WTC11 (cell line): ENCODE results near the gene NRXN3. TPM values are rescaled to one million over a fixed set of nuclear protein-coding genes. Genes with fewer than 3 reads are reported as not detected.

ENCODE experiments used
- ATAC-seq: fragments of 200-7000 bp; cut with Tn5 transposase; 2 replicates; pipeline ENCODE4 v1.10.0; 2021; ENCODE audit warnings: mild to moderate bottlenecking, moderate library complexity
- CTCF ChIA-PET: fragments of 300-600 bp; sonication (Branson Sonifier 250); formaldehyde crosslinking; loops from one replicate; lab custom pipeline; 2021; ENCODE audit warnings: antibody characterized with exemption; lab: Charles Lee
- POLR2A ChIA-PET: fragments of 350-600 bp; sonication (Branson Sonifier 250); formaldehyde crosslinking; loops from one replicate; lab custom pipeline; 2021; ENCODE audit warnings: antibody characterized with exemption; lab: Charles Lee
- DNase-seq: peaks from one replicate; pipeline ENCODE4 v3.0.0; 2021; ENCODE audit warnings: low spot score
- H3K27ac Mint-ChIP-seq: 2 replicates; pipeline ENCODE4 v1.8.0; 2021; ENCODE audit warnings: mixed read lengths
- H3K27me3 Mint-ChIP-seq: 2 replicates; pipeline ENCODE4 v1.8.0; 2021; ENCODE audit warnings: low read depth, mild to moderate bottlenecking, moderate library complexity, mixed read lengths
- H3K36me3 Mint-ChIP-seq: 2 replicates; pipeline ENCODE4 v1.8.0; 2021; ENCODE audit warnings: mixed read lengths
- H3K4me1 Mint-ChIP-seq: 2 replicates; pipeline ENCODE4 v1.8.0; 2022; ENCODE audit warnings: mixed read lengths
- H3K4me3 Mint-ChIP-seq: 2 replicates; pipeline ENCODE4 v1.8.0; 2021; ENCODE audit warnings: mild to moderate bottlenecking, moderate library complexity, mixed read lengths
- H3K9me3 Mint-ChIP-seq: 2 replicates; pipeline ENCODE4 v1.8.0; 2021; ENCODE audit warnings: mixed read lengths
- ETV6 ChIP-seq: sonication (generic); formaldehyde crosslinking; IDR thresholded peaks from 2 replicates; pipeline ENCODE4 v1.8.1; 2022; ENCODE audit warnings: mild to moderate bottlenecking, missing genetic modification reagents
- HMGA2 ChIP-seq: fragments of 250-450 bp; sonication (Bioruptor Pico); IDR thresholded peaks from 2 replicates; pipeline ENCODE4 v1.4.0; 2021; ENCODE audit warnings: mild to moderate bottlenecking, moderate library complexity
- NFE2L1 ChIP-seq: sonication (generic); formaldehyde crosslinking; IDR thresholded peaks from 2 replicates; pipeline ENCODE4 v1.8.1; 2023; ENCODE audit warnings: missing genetic modification reagents
- PRRX2 ChIP-seq: fragments of 250-450 bp; sonication (Bioruptor Pico); IDR thresholded peaks from 2 replicates; pipeline ENCODE4 v1.8.0; 2021; ENCODE audit warnings: mild to moderate bottlenecking
- SMAD4 ChIP-seq: sonication (generic); formaldehyde crosslinking; IDR thresholded peaks from 2 replicates; pipeline ENCODE4 v1.8.0; 2022; ENCODE audit warnings: mild to moderate bottlenecking, missing genetic modification reagents
- TEAD1 ChIP-seq: sonication (generic); formaldehyde crosslinking; IDR thresholded peaks from 2 replicates; pipeline ENCODE4 v1.8.0; 2022; ENCODE audit warnings: mild to moderate bottlenecking, missing genetic modification reagents
- ZBTB21 ChIP-seq: sonication (generic); formaldehyde crosslinking; IDR thresholded peaks from 2 replicates; pipeline ENCODE4 v1.8.1; 2023; ENCODE audit warnings: mild to moderate bottlenecking, missing genetic modification reagents, borderline replicate concordance
- ZNF423 ChIP-seq: fragments of 250-450 bp; sonication (Bioruptor Pico); IDR thresholded peaks from 2 replicates; pipeline ENCODE4 v2.1.2; 2022; ENCODE audit warnings: mild to moderate bottlenecking, moderate library complexity
- total RNA-seq: library from RNA; stranded (reverse); gene quantifications from 3 replicates; pipeline ENCODE4 v1.2.3, GENCODE V29; 2021
- TF ChIP-seq, protein P1 (sequence below): sonication (generic); formaldehyde crosslinking; IDR thresholded peaks from 2 replicates; pipeline ENCODE4 v1.8.0; 2023; ENCODE audit warnings: missing genetic modification reagents, mild to moderate bottlenecking, borderline replicate concordance
- TF ChIP-seq, protein P2 (sequence below): sonication (generic); formaldehyde crosslinking; IDR thresholded peaks from 2 replicates; pipeline ENCODE4 v1.8.1; 2022; ENCODE audit warnings: low read depth, missing genetic modification reagents, borderline replicate concordance
- TF ChIP-seq, protein P3 (sequence below): fragments of 250-450 bp; sonication (Bioruptor Pico); IDR thresholded peaks from 2 replicates; pipeline ENCODE4 v1.8.0; 2021; ENCODE audit warnings: mild to moderate bottlenecking
- TF ChIP-seq, protein P4 (sequence below): sonication (generic); formaldehyde crosslinking; conservative IDR thresholded peaks from 2 replicates; pipeline ENCODE4 v1.8.1; 2023; ENCODE audit warnings: mild to moderate bottlenecking, low read depth, missing genetic modification reagents, moderate library complexity
- TF ChIP-seq, protein P5 (sequence below): sonication (generic); formaldehyde crosslinking; IDR thresholded peaks from 2 replicates; pipeline ENCODE4 v1.8.1; 2023; ENCODE audit warnings: mild to moderate bottlenecking, missing genetic modification reagents, borderline replicate concordance
- TF ChIP-seq, protein P6 (sequence below): sonication (generic); formaldehyde crosslinking; IDR thresholded peaks from 2 replicates; pipeline ENCODE4 v1.8.0; 2023; ENCODE audit warnings: mild to moderate bottlenecking, missing genetic modification reagents
- TF ChIP-seq, protein P7 (sequence below): fragments of 250-450 bp; sonication (Bioruptor Pico); conservative IDR thresholded peaks from 2 replicates; pipeline ENCODE4 v1.9.0; 2021; ENCODE audit warnings: mild to moderate bottlenecking

The NRXN3 gene
- total RNA-seq, 1 experiment from 2014 or later: 3.0 TPM

DNA sequence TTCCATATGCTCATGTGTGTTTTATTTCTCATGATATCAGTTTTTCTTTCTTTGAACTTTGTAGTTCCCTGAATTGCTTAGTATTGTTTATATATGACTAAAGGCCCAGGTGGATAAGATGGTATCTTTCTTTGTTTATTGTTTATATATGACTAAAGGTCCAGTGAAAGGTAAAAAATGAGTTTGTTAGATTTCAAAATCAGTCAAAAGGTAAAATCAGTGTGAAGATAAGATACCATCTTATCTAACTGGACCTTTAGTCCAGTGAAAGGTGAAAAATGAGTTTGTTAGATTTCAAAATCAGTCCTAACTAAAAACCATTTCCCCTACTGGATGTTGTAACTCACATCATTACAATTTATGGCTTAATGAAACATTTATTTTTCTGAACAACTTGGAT is 1150.9 kb downstream of the NRXN3 start:
- ChIA-PET CTCF (no interaction called here), POLR2A (no interaction called here)
- peaks cover 8% of the 10 kb centered on the region; the same call in 1 of the 2 replicates for H3K36me3 Mint-ChIP-seq
- ATAC-seq: no peak
- no peak for TF ChIP-seq ZBTB21 (CRISPR knock-in tag)
- TF ChIP-seq, protein P1, sequence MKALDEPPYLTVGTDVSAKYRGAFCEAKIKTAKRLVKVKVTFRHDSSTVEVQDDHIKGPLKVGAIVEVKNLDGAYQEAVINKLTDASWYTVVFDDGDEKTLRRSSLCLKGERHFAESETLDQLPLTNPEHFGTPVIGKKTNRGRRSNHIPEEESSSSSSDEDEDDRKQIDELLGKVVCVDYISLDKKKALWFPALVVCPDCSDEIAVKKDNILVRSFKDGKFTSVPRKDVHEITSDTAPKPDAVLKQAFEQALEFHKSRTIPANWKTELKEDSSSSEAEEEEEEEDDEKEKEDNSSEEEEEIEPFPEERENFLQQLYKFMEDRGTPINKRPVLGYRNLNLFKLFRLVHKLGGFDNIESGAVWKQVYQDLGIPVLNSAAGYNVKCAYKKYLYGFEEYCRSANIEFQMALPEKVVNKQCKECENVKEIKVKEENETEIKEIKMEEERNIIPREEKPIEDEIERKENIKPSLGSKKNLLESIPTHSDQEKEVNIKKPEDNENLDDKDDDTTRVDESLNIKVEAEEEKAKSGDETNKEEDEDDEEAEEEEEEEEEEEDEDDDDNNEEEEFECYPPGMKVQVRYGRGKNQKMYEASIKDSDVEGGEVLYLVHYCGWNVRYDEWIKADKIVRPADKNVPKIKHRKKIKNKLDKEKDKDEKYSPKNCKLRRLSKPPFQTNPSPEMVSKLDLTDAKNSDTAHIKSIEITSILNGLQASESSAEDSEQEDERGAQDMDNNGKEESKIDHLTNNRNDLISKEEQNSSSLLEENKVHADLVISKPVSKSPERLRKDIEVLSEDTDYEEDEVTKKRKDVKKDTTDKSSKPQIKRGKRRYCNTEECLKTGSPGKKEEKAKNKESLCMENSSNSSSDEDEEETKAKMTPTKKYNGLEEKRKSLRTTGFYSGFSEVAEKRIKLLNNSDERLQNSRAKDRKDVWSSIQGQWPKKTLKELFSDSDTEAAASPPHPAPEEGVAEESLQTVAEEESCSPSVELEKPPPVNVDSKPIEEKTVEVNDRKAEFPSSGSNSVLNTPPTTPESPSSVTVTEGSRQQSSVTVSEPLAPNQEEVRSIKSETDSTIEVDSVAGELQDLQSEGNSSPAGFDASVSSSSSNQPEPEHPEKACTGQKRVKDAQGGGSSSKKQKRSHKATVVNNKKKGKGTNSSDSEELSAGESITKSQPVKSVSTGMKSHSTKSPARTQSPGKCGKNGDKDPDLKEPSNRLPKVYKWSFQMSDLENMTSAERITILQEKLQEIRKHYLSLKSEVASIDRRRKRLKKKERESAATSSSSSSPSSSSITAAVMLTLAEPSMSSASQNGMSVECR: no peak
- TF ChIP-seq ZNF423 (CRISPR knock-in tag): no peak
- TF ChIP-seq ETV6 (CRISPR knock-in tag): no peak
- no peak for TF ChIP-seq TEAD1
- TF ChIP-seq, protein P2, sequence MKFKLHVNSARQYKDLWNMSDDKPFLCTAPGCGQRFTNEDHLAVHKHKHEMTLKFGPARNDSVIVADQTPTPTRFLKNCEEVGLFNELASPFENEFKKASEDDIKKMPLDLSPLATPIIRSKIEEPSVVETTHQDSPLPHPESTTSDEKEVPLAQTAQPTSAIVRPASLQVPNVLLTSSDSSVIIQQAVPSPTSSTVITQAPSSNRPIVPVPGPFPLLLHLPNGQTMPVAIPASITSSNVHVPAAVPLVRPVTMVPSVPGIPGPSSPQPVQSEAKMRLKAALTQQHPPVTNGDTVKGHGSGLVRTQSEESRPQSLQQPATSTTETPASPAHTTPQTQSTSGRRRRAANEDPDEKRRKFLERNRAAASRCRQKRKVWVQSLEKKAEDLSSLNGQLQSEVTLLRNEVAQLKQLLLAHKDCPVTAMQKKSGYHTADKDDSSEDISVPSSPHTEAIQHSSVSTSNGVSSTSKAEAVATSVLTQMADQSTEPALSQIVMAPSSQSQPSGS (CRISPR knock-in tag): no peak
- no peak for TF ChIP-seq HMGA2 (CRISPR knock-in tag)
- TF ChIP-seq, protein P3, sequence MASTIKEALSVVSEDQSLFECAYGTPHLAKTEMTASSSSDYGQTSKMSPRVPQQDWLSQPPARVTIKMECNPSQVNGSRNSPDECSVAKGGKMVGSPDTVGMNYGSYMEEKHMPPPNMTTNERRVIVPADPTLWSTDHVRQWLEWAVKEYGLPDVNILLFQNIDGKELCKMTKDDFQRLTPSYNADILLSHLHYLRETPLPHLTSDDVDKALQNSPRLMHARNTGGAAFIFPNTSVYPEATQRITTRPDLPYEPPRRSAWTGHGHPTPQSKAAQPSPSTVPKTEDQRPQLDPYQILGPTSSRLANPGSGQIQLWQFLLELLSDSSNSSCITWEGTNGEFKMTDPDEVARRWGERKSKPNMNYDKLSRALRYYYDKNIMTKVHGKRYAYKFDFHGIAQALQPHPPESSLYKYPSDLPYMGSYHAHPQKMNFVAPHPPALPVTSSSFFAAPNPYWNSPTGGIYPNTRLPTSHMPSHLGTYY (CRISPR knock-in tag): no peak
- TF ChIP-seq, protein P4, sequence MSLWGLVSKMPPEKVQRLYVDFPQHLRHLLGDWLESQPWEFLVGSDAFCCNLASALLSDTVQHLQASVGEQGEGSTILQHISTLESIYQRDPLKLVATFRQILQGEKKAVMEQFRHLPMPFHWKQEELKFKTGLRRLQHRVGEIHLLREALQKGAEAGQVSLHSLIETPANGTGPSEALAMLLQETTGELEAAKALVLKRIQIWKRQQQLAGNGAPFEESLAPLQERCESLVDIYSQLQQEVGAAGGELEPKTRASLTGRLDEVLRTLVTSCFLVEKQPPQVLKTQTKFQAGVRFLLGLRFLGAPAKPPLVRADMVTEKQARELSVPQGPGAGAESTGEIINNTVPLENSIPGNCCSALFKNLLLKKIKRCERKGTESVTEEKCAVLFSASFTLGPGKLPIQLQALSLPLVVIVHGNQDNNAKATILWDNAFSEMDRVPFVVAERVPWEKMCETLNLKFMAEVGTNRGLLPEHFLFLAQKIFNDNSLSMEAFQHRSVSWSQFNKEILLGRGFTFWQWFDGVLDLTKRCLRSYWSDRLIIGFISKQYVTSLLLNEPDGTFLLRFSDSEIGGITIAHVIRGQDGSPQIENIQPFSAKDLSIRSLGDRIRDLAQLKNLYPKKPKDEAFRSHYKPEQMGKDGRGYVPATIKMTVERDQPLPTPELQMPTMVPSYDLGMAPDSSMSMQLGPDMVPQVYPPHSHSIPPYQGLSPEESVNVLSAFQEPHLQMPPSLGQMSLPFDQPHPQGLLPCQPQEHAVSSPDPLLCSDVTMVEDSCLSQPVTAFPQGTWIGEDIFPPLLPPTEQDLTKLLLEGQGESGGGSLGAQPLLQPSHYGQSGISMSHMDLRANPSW (CRISPR knock-in tag): no peak
- TF ChIP-seq, protein P5, sequence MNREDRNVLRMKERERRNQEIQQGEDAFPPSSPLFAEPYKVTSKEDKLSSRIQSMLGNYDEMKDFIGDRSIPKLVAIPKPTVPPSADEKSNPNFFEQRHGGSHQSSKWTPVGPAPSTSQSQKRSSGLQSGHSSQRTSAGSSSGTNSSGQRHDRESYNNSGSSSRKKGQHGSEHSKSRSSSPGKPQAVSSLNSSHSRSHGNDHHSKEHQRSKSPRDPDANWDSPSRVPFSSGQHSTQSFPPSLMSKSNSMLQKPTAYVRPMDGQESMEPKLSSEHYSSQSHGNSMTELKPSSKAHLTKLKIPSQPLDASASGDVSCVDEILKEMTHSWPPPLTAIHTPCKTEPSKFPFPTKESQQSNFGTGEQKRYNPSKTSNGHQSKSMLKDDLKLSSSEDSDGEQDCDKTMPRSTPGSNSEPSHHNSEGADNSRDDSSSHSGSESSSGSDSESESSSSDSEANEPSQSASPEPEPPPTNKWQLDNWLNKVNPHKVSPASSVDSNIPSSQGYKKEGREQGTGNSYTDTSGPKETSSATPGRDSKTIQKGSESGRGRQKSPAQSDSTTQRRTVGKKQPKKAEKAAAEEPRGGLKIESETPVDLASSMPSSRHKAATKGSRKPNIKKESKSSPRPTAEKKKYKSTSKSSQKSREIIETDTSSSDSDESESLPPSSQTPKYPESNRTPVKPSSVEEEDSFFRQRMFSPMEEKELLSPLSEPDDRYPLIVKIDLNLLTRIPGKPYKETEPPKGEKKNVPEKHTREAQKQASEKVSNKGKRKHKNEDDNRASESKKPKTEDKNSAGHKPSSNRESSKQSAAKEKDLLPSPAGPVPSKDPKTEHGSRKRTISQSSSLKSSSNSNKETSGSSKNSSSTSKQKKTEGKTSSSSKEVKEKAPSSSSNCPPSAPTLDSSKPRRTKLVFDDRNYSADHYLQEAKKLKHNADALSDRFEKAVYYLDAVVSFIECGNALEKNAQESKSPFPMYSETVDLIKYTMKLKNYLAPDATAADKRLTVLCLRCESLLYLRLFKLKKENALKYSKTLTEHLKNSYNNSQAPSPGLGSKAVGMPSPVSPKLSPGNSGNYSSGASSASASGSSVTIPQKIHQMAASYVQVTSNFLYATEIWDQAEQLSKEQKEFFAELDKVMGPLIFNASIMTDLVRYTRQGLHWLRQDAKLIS: no peak
- TF ChIP-seq, protein P6, sequence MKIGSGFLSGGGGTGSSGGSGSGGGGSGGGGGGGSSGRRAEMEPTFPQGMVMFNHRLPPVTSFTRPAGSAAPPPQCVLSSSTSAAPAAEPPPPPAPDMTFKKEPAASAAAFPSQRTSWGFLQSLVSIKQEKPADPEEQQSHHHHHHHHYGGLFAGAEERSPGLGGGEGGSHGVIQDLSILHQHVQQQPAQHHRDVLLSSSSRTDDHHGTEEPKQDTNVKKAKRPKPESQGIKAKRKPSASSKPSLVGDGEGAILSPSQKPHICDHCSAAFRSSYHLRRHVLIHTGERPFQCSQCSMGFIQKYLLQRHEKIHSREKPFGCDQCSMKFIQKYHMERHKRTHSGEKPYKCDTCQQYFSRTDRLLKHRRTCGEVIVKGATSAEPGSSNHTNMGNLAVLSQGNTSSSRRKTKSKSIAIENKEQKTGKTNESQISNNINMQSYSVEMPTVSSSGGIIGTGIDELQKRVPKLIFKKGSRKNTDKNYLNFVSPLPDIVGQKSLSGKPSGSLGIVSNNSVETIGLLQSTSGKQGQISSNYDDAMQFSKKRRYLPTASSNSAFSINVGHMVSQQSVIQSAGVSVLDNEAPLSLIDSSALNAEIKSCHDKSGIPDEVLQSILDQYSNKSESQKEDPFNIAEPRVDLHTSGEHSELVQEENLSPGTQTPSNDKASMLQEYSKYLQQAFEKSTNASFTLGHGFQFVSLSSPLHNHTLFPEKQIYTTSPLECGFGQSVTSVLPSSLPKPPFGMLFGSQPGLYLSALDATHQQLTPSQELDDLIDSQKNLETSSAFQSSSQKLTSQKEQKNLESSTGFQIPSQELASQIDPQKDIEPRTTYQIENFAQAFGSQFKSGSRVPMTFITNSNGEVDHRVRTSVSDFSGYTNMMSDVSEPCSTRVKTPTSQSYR (CRISPR knock-in tag): no peak
- TF ChIP-seq SMAD4 (CRISPR knock-in tag): no peak
- TF ChIP-seq NFE2L1: no peak
- TF ChIP-seq, protein P7, sequence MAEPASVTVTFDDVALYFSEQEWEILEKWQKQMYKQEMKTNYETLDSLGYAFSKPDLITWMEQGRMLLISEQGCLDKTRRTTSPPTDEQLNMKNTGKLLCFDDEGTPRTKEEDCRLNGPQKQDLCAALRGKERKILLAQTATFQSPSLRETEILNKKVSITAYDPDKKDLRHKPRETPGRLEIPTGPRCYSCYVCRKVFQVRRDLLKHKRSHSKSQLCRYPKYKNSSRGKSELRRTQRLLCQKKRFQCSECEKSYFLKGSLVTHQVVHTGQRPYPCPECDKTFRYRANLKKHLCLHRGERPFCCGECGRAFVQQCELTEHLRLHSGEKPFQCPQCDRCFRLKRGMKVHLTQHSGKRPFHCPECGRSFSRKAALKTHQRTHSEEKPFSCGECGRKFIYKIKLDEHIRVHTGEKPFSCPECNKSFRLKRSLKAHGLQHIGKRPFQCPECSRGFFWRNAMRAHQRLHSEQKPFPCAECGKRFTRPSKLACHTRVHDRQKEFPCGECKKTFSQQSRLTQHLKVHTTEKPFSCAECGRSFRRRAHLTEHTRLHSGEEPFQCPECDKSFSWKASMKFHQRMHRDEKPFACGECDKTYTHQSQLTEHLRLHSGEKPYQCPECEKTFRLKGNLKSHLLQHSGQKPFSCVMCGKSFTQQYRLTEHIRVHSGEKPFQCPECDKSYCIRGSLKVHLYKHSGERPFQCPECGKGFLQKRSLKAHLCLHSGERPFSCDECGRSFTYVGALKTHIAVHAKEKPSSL: no peak
- TF ChIP-seq PRRX2 (CRISPR knock-in tag): no peak
- TF ChIP-seq, all 79 proteins: peak for 0
- peaks cover 14% of the 10 kb centered on the region; the same call in 1 of the 2 replicates for H3K9me3 Mint-ChIP-seq
- H3K27ac Mint-ChIP-seq: no peak overlapping the region
- no peak overlapping the region for H3K4me3 Mint-ChIP-seq
- peaks cover 2% of the 10 kb centered on the region; the same call in 1 of the 2 replicates for H3K27me3 Mint-ChIP-seq
- no peak for DNase-seq
- peaks cover 14% of the 10 kb centered on the region for H3K4me1 Mint-ChIP-seq
